A549 treated with AZD9567 at 1 μM for 4 hours (cell line): Measurements from ENCODE around the gene PARP1. TPM values are rescaled to one million over a fixed set of nuclear protein-coding genes. Genes with fewer than 3 reads are reported as not detected.

Experiments used
- total RNA-seq: library from RNA; stranded (reverse); fragments of 200-300 nt; extraction: Qiagen RNA extraction; gene quantifications from 5 replicates; pipeline ENCODE4 v1.2.3, GENCODE V29; 2022; ENCODE audit not compliant: insufficient read depth

Gene PARP1
- total RNA-seq = 104 to 138 TPM (median 110 TPM) in 5 replicates

DNA sequence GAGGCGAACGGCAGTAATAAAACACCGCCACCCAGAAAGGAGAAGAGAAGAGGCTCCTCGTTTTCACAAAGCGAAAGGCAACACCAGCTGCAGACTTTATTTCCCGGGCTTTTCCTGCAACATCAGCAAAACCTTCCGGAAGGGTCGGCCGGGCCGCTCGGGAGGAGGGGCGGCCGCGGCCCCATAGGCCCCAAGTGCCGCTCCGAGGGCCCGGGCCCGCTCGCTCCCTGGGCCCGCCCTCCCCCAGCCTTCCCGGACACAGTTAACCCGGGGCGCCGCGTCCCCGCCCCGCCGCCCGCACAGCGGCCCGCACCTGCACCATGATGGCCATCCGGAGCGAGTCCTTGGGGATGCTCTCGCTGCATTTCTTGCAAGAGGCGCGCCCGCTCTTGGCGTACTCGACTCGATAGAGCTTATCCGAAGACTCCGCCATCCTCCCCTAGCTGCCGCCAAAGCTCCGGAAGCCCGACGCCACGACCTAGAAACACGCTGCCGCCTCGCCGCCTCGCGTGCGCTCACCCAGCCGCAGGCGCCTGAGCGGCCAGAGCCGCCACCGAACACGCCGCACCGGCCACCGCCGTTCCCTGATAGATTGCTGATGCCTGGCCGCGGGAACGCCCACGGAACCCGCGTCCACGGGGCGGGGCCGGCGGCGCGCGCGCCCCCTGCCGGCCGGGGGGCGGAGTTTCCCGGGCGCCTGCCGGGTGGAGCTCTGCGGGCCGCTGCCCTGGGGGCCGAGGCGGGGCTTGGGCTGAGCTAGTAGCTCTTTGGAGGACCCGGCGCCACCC, at the start of gene PARP1:
Gene PARP1 (minus strand): TSS at position 597 of the 788 bp plus-strand sequence. CDS start 164 bp downstream, at position 433.

Other genes with a start within 250 kb of the PARP1 start
- gene ACBD3, start 221.4 kb downstream of the PARP1 start, total RNA-seq = 20.4 to 35.3 TPM (median 27.2 TPM) in 5 replicates
- gene MIXL1, start 184.4 kb downstream of the PARP1 start, total RNA-seq = 0.06 TPM in 1 of 5 replicates, not detected in the others
- gene LIN9, start 98.9 kb downstream of the PARP1 start, total RNA-seq = 5.6 to 7.8 TPM (median 7.1 TPM) in 5 replicates
- gene STUM, start 140.7 kb upstream of the PARP1 start, total RNA-seq = not detected in 5 replicates